IPS DF 4.7 (cell line): Measurements from ENCODE around the gene NAPSA.

Experiments
- DNase-seq: peaks from one replicate; pipeline ENCODE4 v3.0.0-alpha.2; 2013; ENCODE audit warnings: low spot score; ENCODE audit errors: extremely low read depth

NAPSA gene

DNA sequence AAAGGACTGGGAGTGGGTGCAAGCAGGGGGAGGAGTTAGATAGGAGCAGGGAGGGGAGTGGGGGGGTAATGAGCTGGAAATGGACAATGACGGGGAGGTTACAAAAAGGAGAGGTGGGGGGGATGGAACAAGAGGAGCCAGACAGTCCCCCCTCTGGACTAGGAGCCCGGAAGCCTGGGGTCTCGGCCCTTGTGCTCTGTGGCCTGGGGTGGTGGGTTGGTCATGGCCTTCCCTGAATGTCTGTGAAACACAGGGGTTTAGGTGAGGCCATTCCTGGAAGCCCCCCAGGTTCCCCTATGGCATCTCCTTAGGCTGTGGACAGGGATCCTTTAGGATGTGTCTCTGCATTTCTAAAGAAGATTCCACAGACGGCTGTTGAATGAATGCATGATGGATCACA lies 48.3 kb downstream of the NAPSA start:
- DNase-seq, result no peak

DNA sequence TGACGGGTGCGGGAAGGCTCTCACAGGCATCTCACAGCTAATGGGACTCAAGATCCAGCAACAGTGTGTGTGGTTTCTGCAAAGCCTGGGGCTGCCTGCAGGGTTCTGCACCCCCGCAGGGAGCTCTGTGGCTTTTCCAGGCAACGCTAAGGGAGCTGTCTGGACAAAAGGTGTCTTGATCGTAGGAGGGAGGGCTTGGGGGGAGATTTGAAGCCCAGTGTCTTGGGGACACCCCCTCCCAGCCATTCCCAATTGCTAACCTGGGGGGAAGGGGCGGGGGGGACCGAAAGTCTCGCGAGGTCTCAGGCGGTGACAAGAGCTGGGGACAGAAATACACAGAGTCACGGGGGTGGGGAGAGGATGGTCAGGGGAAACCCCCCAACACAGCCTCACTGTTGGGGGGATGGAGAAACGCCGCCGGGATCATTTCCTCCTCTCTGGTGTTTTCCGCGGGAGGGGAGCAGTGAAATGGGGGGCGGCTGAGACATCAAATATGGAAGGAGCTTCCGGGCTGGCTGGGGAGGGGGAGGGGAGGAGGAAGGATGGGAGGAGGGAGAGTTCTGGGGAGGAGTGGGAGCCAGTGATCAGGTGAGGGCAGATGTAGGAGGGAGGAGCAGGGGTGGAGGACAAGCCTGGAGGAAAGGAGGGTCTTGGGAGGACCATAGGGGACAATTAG lies 49.5 kb downstream of the NAPSA start:
- DNase-seq, result no peak

DNA sequence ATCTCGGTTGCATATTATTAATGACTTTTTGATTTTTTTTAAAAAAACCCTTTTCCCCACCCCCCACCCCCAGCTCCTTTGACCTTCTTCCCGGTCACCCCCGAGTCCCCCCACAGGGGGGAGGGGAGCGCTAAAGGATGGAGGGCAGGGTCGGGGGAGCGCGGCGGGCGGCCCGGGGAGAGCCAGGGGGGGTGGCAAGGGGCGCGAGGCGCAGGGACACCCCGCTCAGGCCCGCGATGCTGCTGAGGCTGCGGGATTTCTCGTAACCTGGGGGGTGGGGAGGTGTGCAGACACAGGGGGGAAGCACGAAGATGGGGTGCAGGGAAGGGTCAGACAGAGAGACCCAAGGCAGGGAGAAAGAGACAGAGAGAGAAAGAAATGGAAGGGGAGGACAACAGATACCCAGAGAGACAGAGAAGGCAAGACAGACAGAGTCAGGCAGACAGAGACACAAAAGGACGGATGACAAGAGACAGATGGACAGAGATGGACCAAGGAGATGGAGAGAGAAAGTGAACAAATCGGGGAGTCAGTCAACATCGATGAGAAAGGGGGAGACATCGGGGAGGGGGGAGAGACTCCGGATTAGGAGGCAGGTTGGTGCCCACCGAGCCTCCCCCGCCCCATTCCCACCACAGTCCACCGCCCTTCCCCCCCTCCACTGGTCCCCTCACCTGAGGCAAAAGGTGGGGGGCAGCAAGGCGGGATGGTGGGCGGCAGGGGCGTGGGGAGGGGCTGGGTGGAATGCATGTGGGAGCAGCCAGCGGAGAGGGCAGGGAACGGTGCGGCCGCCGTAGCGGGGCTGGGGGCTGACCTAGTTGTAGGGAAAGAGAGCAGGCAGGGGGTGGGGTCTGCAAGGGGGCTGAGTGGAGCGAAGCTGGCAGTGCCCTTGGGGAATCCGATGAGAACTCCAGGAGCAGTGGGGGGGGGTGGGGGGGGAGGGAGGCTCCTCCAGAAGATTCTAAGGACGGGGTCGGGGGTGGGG lies 50.4 kb downstream of the NAPSA start:
- DNase-seq, result no peak

DNA sequence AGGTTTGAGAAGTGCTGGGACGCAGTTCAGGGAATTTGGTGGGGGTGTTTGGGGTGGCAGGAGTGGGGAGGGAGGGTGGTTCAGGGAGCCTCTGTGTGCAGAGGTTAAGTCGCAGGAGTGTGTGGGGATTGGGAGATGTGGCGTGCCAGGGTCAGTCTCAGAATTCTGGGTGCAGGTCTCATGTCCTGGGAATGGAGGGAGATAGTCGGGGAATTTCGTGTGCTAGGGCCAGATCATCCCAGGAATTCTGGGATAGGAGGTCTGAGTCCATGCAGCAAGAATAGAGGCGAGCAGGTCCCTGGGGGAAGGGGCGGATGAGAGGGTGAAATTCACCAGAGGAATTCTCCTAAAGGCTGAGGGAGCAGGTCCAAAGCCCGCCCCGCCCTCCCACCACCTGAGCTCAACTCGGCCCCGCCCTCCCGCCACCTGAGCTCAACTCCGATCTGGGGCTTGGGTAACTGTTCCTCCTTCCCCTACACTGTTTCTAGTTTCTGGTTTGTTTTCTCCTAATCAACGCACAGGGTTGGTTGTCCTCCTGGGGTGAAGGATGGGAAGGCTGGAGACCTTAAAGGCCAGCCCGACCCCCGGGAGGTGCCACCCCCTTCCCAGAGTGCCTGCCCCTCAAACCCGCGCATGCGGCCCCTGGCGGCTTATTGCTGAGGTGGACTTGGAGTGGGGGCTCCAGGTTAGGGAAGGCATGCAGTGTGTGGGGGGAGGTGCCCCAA lies 51.5 kb downstream of the NAPSA start:
- no peak for DNase-seq

DNA sequence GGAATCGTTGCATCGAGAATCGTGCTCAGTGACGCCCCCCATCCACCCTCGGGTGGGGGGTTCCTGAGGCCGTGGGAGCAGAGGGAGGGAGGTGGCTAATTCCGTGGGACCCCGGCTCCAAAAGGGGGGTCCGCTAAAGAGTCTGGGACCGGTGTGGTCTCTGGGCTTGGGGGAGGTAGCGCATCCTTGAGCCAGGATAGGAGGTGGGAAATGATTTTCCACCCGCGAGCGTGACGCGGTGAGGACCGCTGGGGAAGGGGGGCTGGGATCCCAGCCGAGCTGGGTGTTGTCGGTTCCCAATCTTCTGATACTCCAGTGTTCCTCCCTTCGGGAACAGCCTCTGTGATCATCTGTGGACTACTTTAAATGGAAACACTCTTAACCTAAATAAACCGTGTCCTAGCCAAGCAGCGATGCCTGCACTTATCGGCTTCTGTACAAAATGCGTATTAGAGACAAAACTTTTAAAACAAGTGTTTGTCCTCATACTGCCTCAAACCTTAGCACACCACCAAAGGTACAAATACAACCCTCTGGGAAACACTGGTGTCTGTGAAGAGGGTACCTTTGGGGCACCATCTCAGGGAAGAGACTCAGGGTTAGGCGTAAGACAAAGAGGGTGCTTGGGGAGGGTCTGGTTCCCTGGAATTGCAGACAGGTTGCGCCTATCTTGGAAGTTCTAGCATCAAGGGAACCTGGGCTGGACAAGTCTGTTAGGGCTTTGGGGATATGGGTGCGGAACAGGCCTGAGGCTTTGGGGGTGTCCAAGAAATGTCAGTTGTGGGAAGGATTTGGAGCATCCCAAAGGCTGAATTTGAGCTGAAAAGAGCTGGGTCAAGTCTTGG lies 52.2 kb downstream of the NAPSA start:
- DNase-seq, result no peak

DNA sequence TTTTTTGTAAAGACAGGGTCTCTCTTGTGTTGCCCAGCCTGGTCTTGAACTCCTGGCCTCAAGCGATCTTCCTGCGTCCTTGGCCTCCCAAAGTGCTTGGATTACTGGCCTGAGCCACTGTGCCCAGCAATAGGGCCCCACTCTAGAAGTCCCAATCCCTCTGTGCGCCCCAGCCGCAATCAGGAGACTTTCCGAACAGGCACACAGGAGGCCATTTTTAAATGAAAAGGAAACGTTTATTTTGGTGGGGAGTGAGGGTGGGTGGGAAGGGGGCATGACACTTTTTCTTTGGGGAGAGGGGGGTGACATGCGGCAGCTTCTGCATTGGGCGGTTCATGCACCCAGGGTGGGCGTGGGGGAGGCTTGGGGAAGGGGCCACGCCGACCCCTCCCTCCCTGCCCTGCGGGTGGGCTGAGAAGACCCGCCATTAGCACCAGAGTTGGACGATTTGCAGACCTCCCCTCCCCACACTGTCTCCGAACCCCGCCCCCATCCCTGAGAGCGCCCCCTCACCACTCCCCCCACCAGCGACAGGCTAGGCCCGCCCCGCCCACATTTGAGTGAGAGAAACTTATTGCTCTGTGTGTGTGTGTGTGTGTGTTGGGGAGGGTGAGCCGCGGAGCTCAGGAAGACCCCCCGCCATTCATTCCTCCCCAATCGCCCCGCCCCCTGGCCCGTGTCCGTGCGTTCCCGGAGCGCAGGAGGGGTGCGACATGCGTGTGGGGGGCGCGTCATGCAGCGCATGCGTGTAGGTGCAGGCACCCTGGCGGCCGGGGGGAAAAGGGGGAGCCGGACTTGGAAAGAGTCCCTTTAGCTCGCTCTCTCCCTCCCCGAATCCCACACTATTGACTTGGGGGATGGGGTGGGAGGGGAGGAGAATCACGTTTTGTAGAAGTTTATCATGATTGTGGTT lies 53.5 kb downstream of the NAPSA start:
- DNase-seq, result no peak

DNA sequence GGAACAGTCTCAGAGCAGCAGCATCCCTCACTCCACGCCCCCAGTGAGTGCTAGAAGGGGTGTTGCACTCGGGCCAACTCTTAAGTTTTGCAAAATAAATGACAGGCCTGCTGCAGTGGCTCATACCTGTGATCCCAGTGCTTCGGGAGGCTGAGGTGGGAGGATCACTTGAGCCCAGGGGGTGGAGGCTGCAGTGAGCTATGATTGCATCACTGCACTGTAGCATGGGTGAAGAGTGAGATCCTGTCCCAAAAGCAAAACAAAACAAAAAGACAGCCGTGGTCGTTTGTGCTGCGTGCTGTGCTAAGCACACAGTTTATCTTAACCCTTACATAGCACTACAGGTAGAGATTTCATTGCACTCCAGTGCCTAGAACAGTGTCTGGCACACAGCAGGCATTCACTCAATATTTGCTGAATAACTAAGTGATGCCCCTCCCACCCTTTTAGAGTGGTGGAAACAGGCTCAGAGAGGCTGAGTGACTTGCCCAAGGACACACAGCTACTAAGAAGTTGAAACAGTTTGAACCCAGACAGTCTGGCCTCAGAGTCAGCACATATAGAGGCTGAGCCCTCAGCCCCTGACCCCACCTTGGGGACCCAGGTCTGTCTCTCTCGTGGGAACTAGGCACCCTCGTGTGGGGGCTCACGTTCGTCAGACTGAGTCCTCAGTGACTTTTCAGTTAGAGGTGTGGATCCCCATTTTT lies 54.5 kb downstream of the NAPSA start:
- no peak for DNase-seq

DNA sequence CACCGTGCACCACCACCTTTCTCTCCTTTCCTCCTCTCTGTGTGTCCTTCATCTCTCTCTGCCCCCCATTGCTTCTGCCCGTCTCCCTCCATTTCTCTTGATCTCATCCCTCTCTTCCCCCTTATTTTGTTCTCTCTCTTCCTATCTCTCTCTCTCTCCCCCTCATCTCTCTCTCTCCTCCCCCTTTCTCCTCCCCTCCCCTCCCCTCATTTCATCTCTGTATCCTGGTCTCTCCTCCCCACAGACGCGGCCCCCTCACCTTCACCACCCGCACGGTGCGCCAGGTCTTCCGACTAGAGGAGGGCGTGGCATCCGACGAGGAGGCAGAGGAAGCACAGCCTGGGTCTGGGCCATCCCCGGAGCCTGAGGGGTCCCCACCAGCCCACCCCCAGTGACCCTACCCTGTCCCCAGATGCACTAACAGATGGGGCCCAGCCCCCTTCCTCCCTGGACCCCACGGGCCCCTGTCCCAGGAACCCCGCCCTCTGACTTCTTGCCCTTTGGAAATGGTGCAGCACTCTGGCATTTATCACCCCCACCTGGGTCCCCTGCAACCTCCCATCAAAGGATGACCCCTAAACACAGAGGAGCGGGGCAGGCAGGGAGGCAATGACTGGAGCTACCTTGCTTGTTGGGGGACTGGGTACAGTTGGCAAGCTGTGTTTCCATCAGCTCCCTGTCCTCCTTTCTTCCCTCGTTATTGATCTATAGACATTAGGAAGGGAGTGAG lies 55.9 kb downstream of the NAPSA start:
- no peak for DNase-seq

DNA sequence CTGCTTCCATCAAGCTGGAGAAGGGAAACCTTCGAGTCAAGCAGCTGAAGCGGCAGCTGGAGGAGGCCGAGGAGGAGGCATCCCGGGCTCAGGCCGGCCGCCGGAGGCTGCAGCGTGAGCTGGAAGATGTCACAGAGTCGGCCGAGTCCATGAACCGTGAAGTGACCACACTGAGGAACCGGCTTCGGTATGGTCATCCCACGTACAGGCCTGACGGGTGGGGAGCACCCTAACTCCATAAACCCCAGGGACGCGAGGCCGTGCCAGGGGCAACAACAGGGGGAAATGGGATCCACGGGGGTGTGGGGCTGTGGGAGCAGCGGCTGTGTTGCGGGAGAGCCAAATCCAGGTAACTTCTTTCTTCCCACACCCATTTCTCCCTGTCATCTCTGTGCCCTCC lies 56.4 kb downstream of the NAPSA start:
- DNase-seq, result no peak
